Measurements from ENCODE around the gene TNFRSF1A.
"Not testable (repeated sequence)": the region's sequence is repeated elsewhere in the genome, so short reads cannot be mapped to it uniquely, and the experiment has no call there.

Gene TNFRSF1A

DNA sequence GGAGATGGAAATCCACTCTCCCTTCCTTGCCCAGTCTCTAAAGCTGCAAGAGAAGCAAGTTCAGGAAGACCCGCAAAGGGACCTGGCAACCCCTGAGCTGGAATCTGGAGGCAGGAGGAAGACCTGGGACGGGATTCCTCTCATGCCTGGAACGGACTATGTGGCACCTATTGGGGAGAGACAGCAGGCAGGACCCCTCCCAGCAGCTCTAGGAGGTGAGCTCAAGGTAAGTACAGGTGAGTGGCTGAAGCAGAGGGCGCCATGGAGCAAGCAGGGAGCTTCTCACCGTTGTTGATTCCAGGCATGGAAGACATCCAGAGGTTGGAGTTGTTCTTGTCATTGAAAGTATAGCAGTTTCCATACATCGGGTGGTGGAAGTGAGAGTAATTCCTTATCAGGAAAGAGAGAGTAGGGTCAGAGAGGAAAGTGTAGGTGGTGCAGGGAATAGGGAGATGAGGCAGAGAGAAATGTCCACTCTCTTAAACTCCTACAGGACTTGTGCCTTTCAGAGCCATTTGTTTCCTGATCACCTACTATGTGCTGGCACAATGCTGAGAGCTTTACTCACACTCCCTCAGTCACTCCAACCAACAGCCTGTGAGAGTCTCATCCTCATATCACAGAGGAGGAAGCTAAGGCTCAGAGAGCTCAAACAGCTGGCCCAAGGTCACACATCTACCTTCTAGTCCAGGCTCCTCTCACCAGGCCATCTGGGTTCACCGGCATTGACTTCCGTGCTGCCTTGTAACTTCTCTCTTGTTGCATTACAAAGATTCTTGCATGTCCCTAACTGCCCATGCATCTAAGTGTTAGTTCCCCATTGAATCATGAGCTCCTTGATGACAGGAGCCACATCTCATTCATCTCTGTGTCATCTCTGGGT, 13.9 kb upstream of the TNFRSF1A start:
- DNase-seq, result no peak

DNA sequence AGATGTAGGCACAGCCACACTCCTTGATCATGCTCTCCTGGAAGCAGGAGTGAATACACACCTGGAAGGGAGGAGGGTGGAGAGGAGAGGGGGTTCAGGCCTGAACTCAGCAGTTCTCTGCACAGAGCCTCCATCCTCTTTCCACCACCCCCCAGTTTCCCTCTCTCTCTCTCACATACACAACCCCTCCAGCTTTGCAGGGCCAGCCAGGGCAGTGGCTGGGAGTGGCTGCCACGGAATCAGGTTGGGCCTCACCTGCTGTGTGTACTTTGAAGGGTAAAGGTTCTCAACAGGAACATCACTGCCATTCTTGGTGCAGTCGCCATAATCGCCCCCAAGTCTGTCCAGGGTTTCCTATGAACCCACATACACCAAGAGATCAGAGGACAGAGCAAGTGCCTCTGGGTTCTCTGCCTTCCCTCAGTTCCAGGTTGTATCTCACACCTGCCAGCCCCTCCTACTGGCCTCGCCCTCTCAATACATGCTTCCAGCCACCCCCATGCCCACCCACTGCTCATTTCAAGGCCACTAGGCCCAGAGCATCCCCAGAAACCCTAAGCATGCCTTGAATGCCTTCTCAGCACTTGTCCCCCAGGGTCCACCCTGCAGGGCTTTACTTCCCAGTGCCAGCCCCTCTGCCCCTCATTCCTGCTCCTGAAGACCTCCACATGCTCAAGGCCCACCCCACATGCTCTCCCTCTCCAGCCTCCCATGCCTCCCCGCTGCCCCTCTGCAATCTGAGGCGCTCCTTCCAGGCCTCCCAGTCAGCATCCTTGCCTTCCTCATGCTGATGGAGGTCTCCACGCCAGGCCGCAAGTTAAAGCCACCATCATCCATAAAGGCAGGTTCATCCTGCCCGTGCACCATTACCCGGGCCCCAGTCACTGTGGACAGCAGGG, 12.9 kb upstream of the TNFRSF1A start:
- no peak for DNase-seq

DNA sequence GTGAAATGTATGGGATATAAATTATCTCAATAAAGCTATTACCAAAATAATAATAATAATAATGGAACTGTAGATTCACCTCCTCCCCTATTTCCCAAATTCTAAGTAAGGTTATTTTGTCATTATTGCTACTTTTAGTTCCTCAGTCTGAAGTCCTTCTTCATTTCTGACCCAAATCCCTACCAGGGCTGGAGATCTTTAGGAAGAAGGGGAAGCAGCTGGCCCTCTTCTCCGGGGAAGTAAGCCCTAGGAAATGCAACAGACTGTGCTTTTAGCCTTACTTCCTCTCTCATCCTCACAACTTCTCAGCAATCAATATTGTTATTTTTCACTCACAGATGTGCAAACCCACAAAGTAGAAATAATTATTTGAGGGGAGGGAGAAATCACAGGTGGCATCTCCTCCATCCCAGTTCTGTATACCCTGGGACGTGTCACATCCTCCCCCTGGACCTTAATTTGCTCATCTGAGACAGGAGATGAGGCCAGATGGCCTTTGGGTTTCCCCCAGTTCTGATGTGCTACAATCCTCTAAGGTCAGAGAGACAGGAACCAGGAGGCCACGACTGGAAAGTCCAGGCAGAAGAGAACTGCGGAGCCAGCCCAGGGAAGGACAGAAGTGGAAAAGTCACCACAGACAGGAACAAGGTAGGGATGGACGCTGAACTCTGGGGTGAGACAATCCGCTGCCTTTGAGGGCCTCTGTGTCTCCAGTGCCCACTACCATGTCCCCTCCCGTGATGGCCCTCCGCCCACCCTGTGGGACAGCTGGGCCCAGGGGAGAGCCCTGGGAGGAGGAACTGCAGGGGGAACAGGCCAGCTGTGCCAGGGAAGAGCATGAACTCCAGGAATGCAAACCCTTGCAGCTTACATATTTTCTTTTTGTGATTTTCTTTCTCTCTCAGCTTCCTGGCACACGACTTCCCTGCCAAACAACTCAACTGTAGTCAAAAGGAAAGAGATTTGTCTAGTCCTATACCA, 10.6 kb upstream of the TNFRSF1A start:
- DNase-seq, result no peak

DNA sequence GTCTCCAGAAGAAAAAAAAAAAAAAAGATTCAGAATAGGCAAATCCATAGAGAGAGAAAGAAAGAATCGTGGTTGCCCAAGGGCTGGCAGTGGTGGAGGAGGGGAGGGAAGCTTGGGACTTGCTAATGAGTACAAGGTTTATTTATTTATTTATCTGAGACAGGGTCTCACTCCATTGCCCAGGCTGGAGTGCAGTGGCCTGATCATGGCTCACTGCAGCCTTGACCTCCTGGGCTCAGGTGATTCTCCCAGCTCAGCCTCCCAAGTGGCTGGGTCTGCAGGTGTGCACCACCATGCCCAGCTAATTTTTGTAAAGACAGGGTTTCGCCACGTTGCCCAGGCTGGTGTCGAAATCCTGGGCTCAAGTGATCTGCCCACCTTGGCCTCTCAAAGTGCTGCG, 9.7 kb upstream of the TNFRSF1A start:
- DNase-seq, result no peak

DNA sequence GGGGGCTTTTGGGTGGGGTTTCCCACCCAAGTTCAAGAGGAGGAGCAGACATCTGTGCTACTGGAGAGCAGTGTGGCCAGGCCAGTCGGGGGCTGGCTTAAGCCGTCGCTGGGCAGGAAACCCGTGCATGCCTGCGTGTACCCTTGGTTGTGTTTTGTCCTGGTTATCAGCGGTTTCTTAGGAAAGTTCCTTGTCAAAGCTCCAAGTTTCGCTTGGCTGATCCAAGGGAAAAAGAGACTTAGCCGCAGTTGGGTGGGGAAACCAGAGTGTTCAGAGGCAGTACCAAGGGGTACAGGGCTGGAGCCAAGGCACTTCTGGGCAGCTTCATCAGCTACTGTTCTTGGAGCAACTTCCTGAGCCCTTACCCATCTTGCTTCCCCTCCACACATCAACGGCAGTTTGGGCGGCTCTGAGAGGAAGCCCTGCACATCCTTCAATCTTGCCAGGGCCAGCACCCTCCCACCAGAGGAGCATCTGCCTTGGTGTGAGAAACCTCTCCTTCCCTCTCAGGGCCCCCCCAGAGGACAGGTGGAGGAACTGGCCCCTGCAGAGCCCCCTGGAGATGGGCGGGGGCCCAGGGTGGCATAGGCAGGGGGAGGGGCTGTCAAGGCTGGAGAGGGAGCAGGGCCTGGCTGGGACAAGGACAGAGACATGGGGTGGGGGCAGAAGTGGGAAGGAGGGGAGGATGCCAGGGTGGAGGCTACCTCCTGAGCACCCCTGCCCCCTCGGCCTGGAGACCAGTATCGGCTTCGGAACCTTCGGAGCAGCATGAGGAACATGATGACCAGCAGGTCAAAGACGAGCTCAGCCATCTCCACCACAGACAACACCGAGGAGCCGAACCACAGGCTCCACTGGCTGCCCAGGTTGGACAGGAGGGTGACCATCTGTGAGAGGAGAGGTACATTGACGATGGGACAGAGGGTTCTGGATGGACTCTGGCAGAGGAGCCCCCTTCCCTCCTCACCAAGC, 5.8 kb upstream of the TNFRSF1A start:
- DNase-seq, result no peak

DNA sequence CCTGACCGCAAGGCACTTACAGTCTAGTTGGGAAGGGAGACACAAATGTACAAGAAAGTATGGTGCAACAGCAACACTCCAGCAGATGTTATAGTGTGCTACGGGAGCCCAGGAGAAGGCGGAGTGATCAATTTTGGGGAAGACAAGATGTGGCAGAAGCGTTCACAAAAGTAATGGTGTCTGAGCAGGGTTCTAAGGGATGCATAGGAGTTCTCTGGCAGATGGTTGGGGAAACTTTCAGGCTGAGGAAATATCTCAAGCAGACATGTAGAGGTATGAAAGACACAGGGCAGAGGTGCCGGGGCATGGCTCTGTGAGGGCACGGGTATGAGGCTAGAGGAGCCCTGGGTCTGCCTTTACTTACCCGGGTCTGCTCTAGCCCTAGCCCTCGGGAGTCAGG, 5.1 kb upstream of the TNFRSF1A start:
- DNase-seq, result no peak

DNA sequence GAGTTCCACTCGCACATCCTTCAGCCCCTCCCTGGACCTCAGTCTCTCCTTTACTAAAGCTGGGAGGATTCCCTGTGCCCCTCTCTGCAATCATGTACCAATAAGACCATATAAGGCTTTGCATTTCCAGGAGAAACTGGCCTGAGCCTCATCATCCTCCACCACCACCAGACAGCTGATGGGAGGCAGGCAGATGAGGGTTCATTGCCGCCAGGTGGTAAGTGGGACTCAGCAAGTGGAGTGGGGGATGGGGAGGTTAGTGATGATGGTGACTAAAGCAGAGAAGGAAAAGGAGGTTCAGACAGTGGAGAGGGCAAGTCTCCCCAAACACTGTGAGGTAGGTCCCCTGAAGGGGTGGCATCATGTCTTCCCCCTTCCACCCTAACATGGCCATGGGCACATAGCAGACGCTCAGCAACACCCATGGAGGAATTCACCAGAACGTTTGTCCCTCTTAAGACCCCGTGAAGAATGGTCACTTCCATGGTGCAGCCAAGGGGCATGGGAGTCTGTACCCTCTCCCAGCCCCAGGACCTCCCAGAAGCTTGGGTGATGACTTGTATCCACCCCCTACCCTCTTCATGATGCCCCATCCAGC, 4.5 kb upstream of the TNFRSF1A start:
- DNase-seq, result no peak

DNA sequence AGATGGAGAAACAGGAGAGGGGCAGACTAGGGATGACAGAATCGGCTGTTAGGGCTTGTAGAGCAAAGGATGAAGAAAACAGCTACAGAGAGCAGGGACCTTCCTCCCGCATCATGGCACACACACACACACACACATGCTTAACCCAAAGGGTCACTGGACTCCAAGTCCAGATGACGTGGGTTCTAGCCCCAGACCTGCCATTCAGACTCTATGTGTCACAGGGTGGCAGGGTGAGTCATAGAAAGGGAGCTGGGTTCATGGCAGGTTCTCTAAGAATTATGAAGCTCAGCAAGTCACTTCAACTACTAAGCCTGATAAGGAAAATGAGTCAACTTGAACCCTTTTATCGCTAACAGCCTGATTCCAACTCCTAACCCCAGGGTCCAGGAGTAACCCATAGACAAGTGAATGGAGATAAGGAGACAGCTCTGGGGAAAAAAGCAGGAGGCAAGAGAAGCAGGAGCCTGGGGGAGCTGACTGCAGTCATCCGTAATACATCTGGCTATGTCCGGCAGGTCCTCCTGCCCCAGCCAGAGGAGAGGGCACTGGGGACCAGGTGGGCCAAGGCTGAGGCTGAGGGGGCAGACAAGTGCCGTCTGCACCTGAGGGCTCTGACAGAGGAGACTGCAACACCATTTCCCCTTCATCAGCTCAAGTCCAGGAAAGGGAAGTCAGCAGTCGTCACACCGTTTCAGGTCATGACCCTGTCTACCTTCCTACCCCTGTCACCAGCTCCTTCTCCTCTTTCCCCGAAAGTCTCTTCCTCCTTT, 3.6 kb upstream of the TNFRSF1A start:
- no peak for DNase-seq

DNA sequence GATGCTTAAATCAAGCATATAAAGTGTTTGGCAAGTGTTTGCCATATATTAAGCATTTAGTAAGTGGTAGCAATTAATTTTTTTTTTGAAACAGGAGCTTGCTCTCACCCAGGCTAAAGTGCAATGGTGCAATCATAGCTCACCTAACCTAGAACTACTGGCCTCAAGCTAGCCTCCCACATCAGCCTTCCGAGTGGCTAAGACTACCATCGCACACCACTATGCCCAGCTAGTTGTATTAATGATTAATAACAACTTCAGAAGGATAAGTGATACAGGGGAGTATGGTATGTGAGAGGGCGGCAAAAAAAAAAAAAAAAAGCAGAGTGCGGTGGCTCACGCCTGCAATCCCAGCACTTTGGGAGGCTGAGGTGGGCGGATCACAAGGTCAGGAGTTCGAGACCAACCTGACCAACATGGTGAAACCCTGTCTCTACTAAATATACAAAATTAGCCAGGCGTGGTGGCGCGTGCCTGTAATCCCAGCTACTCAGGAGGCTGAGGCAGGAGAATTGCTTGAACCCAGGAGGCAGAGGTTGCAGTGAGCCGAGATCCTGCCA, 2.3 kb upstream of the TNFRSF1A start:
- DNase-seq, result not testable (repeated sequence)

DNA sequence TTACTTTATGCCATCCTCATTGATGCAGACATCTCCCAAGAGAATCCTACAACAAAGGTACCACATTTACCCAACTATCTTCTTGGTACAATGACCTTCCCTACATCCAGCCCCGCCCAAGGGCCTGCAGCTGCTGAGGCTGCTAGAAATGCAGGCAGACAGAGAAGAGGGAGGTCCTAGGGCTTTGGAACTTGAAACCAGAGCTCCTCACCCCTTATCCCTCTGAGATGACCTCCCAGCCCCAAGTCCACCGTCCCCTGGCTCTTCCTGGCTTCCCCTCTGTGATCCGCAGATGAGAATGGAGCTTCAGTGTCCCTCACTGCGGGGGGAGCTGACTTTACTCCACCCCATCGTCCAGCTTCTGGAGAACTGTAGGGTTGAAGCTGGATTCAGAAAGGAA, 1.6 kb upstream of the TNFRSF1A start:
- no peak for DNase-seq

DNA sequence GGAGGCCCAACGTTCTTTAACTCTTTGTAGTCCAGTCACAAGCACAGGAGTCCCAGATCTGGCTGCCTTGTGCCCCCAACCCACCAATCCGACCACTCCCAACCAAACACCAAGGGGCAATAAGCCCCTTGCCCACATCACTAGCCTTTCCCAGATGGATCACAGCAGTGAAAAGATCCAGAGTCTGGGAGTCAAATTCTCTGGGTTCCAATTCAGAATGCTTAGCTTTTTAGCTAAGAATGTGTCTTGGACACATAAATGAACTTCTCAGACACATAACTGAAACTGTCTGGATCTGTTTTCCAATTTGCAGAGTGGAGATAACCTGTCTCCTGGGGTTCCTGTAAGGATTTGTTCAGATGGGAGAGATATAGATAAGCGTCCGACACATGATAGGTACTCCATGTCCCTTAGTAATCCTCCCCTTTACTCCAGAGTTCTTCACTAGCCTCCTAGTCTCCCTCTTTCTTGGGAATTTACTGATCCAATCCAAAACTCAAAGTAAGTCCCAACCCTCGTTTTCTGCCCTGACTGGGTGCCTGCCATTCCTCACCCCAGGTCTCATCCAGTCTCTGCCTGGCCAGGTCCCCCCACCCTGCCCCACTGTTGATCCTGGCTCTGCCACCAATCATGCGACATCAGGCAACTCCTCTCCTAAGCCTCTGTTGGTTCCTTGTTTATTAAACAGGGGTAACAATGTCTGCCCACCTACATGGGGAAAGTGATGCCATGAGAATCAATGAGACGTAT, 439 bp upstream of the TNFRSF1A start:
- no peak for DNase-seq

DNA sequence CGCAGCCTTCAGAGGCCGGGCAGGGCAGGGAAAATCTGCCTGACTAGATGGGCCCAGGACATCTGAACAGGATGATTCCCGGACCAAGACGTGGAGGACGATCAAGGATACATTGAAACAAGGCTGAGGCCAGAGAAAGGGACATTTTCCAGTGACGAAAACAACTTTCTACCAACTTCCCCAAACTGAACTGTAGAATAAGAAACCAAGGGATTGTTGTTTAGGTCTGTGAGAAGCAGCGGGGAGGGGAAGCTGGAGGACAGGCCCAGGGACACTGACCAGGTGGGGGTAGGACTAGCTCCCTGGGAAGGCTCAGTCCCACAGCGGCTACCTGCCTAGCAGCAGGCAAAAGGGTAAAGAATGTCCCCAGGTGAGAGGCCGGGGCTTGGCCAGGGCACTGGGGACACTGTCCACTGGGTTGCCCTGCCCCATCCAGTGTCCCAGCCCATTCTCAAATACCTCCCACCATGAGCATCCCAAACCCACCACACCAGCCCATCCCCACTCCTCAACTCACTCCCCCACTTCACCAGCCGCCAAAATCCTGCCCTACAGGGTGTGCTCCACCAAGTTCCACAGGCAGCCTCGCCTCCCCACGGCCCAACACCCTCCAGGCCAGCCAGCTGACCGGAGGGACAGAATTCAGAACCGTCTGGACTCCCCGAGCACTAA, 995 bp downstream of the TNFRSF1A start:
- DNase-seq, result no peak

DNA sequence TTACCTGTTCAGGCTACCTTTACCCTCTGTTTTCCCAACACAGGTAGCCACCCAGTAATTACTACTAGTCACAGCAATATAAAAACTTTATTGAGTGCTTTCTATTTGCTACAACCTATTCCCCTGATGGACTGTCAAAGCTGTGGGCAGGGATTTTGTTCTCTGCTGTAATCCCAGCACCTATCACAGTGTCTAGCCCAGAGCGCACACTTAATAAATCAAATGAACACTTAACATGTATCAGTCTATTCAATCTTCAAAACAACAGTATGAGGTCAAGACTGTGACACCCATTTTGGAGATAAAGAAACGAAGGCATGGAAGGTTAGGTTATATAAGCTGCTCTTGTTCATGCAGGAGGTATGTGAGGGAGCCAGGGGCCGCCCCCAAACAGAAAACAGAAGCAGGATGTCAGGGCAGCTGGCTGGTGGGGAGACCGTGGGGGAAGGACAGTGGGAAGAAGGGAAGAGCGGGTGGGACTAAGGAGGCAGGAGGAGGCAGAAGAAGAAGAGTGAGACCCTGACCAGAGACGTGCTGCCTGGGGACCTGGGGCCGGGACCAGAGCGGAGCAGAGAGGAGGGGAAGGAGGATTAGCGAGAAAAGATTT, 1.7 kb downstream of the TNFRSF1A start:
- no peak for DNase-seq

DNA sequence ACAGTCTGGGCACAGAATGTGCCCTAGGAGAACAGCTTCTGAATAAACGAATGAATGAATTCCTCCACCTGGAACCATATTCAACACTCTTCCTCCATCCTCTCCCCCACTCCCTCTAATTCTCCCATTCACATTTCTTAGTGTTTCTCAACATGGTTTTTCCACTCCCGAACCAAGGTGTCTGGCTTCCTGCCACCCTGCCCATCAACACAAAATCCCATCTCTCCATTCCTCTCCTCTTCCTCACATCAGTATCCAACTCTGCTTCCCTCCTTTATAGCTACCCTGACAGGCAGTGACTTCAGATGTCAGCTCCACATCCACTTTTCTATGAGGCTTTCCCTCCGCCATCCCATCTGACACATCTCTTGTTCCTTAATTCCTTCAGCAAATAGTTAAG, 2.9 kb downstream of the TNFRSF1A start:
- DNase-seq, result no peak

DNA sequence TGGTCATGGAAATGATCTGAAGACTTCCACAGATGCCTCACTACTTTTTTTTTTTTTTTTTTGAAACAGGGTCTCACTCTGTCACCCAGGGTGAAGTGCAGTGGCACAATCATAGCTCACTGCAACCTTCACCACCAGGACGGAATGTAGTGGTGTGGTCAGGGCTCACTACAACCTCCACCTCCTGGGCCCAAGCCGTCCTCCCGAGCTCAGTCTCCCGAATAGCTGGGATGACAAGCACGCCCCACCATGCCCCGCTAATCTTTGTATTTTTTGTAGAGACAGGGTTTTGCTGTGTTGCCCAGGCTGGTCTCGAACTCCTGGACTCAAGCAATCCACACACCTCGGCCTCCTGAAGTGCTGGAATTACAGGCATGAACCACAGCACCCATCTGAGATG, 3.3 kb downstream of the TNFRSF1A start:
- DNase-seq, result not testable (repeated sequence)

DNA sequence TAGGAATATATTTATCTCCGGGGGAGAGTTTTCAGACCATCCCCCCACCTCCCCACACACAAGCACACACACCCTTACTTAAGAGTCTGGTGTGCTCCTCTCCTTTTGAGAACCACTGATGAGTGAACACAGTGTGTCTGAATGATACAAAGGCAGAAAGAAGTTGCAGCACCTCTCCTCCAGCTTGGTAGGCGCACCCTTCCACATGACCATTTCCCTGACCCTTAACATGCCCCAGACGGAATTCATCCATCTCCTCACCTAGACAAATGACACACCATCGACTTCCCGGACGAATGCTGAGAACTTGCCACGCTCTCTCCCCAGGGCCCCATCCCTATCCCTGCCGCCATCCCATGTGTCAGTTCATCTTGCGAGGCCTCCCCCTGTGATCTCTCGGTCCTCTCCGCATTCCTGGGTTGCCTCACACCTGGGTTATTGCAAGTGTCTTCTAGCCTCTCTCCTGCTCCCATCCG, 3.9 kb downstream of the TNFRSF1A start:
- no peak for DNase-seq

DNA sequence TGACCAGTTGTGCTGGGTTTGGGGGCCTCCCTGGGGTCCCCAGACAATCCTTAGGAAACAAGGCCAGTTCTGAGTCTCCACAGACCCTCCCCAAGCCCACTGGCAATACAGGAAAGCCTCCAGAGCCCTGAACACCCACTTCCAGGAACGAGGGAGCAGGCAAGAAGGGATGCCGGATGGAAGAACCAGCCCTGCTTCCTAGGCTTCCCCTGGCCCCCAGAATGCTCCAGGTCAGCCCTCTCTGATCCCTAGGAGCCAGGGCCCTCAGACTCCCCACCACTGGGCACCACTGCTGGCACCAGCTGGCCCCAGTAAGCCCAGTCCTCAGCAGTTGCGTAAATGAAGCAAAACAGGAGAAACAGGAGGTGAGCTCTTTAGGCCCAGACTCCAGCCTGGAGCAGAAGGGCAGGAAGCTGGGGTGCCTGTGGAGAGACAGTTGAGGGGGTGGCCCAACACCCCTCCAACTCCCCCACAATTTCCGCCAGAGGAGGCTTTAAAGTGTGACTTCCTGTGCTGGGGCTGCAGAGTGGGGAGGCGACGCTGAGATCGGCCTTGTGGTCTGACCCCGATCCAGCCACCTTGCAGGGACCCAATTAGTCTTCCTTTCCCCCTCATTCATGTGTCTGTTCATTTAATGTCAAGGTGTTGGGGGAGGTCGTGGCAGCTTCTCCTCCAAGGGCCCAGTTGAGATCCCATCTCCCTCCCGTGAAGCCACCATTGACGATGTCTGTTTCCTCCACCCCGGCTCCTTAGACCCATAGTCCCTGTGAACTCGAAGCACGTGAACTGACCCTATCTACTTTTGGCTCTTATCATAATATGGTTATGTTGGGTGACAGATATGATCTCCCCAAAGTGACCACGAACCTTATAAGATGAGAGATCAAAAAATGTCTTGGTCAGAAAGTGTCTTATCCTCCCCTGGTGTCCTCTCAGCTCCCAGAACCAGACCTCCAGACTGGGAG, 4.7 kb downstream of the TNFRSF1A start:
- DNase-seq, result no peak
